GM11168 (cell line): ENCODE results near the gene TMEM240.
"Not testable (repeated sequence)": the region's sequence is repeated elsewhere in the genome, so short reads cannot be mapped to it uniquely, and the experiment has no call there.

Source experiments
- in situ Hi-C: fragments of 300-500 bp; cut with MboI; formaldehyde crosslinking; loops from one replicate; pipeline ENCODE4 v1.12.0; 2022; ENCODE audit warnings: low sequenced_read_pairs; ENCODE audit not compliant: unreplicated experiment

TMEM240 gene

DNA sequence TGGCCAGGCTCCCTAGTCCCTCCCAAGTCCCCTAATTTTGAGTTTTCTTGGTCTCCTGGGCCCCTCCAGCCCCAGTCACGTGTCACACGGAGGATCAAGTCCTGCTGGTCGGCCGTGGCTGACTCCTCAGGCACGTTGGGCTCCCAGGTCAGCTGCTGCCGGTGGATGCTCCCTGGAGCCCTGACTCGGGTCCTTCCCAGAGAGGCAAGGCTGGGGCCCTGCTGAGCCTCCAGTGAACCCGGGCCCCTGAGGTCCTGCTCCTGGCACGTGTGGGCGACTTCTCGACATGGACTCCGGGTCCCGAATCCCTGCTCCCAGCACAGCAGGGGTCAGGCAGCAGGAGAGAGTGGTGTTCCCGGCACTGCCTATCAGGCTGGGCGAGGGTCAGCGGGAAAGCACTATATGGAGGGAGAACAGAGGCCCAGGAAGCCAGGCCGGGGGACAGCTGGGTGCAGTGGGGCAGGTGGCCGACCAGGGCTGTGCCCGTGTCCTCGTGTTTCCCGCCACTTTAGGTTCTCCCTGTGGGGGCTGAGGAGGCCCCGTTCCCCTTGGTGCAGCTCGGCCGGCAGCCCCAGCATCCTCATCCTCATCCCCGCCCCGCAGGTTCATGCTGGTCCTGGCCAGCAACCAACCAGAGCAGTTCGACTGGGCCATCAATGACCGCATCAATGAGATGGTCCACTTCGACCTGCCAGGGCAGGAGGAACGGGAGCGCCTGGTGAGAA, 13.2 kb downstream of the TMEM240 start:
- in situ Hi-C loops, result no loop called here

DNA sequence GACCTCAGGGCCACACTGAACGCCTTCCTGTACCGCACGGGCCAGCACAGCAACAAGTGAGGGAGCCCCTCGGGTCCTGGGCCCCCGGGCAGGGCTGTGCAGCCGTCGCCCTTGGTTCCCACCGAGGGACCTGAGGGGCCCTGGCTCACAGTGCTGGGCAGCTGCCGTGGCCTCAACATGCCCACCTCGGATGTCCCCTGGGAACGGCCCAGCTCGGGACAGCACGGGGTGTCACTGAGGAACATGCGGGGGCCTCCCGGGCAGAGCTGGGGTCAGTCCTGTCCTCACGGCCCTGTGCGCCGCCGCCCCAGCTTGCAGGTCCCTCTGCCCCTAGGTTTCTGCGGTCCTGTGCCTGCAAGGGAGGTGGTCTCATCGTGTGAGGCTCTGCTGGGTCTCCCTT, 13.9 kb downstream of the TMEM240 start:
- in situ Hi-C loops, result not testable (repeated sequence)

DNA sequence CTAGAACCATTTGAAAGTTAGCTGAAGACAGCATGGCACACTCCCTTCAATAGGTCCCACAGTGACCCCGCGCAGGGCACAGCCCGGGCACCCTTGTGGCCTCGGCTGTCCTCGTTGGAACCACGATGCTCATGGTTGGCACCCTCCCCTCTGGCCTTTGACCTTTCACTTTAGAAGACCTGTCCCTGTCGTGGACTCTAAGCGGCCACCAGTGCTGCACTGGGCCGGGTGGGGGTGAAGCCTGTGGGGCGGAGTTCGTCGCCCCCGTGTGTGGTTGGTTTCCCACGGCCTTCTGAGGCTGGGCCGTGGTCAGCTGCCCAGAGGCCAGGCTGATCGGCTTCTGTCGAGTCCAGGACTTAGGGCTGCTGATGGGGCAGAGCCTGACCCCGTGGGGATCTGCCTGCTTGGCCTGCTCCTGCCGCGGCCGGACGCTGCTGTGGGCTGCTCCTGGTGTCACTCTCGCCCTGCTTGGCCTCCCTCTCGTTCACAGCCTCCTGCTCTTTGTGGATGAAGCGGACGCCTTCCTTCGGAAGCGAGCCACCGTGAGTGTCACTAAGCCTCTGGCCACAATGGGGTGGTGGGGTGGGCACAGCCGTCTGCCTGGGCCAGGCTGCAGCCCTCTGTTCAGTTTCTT, 15.6 kb downstream of the TMEM240 start:
- in situ Hi-C loops, result not testable (repeated sequence)

DNA sequence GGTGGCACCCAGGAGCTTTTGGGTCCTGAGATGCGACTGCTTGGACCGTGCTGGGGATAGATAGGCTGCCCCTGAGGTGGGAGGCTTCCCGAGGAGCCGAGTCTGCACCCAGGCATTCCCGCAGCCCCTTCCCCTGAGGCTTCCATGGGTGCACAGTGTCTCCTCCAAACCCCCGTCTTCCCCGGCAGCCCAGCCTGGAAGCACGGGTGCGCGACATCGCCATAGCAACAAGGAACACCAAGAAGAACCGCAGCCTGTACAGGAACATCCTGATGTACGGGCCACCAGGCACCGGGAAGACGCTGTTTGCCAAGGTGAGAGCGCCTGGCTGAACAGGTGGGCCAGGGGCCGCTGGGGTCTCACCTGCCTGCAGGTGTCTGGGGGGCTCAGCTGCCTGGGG, 16.8 kb downstream of the TMEM240 start:
- in situ Hi-C loops, result not testable (repeated sequence)

DNA sequence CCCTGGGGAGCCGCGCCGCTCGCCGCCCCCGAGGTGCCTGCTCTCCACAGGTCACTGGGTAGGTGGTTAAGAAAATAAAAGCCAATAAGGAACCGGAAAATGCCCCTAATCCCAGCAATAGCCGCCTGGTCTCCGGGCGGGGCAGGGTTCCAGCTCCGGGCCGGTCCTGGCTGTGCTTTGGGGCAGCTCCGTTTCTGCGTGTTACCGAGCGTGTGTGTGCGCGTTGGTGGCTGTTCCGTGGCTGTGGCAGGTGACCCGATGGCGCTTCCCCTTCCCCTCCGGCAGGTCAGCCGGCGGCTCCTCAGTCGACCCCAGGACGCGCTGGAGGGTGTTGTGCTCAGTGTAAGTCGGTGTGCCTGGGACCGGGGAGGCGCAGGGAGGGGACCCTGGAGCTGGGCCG, 17.2 kb downstream of the TMEM240 start:
- in situ Hi-C loops, result not testable (repeated sequence)

DNA sequence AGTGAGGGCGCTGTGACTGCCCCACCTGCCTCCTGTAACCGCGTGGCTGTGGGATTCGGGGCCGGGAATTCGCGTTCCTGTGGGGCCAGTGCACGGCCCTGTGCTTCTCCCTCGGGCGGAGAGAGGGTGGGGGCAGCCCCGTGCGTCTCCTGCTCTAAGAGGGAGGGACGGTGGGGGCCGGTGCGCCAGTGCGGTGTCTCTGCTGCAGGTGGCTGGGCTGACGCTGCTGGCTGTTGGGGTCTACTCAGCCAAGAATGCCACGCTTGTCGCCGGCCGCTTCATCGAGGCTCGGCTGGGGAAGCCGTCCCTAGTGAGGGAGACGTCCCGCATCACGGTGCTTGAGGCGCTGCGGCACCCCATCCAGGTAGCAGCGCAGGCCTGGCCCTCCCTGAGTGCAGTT, 17.9 kb downstream of the TMEM240 start:
- in situ Hi-C loops, result not testable (repeated sequence)

DNA sequence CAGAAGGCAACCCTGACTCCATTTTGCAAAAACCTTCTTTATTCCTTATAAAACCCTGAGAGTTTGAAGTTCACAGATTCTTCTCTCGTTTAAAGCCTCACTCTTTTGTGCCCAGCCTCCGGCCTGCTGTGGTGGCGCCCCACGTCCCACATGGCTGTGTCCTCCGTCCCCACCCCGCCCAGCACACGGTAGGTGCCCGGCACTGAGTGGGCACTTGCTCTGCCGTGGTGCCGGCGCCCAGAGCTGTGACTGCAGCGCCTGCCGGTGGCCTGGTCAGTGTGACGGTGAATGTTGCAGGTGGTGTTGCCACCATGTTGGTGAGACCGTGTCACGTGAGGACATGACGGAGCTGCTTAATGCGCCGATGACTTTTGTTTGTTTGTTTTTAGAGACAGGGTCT, 19.1 kb downstream of the TMEM240 start:
- in situ Hi-C loops, result no loop called here

DNA sequence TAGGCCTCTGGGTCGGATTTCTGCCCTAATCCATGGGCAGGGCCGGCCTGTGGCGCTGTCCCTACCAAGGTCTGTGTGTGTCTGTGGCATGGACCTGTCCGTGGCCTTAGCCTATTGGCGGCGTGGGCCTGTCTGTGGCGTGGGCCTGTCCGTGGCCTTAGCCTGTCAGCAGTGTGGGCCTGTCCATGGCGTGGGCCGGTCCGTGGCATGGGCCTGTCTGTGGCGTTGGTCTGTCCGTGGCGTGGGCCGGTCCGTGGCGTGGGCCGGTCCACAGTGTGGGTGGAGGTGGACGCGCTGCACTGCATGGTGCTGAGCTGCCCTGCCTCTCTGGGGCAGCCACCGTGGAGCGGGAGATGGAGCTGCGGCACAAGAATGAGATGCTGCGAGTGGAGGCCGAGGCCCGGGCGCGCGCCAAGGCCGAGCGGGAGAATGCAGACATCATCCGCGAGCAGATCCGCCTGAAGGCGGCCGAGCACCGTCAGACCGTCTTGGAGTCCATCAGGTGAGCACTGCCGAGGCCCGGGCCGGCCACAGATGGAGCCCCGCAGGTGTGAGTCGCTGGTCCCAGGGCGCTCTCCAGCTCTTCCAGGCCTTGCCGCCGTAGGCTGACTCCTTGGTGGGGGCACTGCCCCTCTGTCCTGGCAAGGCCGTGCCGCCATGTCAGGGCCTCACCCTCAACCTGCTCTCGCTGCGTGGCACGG, 20.5 kb downstream of the TMEM240 start:
- in situ Hi-C loops, result loop anchor here (5.0 kb wide), 1 partner anchor 43 kb away; no protein-coding TSS in a partner anchor

DNA sequence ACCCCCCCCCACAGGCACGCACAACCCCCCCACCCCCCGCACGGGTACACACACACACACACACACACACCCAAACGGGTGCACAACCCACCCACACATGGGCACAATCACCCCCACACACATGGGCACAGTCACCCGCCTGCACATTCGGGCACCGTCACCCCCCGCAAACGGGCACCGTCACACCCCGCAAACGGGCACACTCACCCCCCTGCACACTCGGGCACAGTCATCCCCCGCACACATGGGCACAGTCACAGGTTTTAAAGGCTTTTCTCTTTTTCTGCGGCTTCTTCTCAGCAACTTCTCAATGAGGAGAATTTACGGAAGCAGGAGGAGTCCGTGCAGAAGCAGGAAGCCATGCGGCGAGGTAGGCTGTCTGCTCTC, 21.8 kb downstream of the TMEM240 start:
- in situ Hi-C loops, result loop anchor here (5.0 kb wide), 1 partner anchor 41 kb away; no protein-coding TSS in a partner anchor

DNA sequence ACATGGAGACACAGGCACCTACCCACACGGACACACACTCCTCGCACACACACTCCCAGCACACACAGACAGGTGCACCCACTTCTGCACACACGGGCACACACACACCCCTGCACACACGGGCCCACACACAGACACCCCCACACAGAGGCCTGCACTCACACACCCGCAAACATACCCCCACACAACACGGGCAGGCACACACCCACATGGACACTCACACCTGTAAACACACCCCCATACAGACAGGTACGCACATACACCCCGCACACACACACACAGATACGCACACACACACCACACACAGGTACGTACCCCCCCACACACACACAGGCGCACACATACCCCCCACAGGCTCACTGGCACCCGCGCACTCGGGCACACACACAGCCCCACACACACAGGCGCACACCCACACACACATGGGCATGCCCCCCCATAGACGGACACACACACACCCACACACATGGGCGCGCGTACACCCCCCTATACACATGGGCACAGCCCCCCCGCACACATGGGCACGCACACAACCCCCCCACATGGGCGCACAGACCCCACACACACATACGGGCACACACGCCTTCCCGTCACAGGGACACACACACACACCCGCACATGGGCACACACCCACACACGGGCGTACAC, 22.3 kb downstream of the TMEM240 start:
- in situ Hi-C loops, result loop anchor here (5.0 kb wide), 1 partner anchor 41 kb away; no protein-coding TSS in a partner anchor

DNA sequence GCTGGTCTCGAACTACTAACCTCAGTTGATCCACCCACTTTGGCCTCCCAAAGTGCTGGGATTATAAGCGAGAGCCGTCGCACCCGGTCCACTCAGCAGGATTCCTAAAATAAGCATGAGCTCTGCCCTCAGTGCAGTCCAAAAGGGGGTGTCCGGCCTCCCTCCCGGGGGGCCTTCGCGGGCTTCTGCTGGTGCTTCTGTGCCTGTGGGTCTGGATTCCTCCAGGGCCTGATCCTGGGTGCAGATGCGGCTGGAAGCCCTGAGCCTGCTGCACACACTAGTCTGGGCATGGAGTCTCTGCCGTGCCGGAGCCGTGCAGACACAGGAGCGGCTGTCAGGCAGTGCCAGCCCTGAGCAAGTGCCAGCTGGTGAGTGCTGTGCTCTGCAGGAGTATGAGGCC, 23.5 kb downstream of the TMEM240 start:
- in situ Hi-C loops, result loop anchor here (5.0 kb wide), 1 partner anchor 40 kb away; no protein-coding TSS in a partner anchor

DNA sequence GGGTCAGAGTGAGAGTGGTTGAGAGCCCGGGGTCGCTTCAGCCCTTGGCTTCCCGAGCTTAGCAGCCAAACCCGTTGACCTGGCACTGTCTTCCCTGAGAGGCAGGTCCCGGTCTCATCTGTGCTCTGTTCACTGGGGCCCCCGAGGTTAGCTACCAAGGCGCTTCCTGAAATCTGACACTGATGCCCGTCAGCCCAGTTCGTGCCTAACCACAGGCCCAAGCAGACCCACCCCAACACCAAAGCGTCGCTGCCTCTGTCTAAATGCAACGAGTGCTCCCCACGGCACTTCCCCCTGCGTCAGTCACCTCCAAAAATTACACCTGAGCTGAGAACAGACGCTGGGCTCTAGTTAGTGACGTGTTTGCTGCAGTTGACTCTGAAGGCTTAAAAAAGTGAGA, 26.0 kb downstream of the TMEM240 start:
- in situ Hi-C loops, result not testable (repeated sequence)

DNA sequence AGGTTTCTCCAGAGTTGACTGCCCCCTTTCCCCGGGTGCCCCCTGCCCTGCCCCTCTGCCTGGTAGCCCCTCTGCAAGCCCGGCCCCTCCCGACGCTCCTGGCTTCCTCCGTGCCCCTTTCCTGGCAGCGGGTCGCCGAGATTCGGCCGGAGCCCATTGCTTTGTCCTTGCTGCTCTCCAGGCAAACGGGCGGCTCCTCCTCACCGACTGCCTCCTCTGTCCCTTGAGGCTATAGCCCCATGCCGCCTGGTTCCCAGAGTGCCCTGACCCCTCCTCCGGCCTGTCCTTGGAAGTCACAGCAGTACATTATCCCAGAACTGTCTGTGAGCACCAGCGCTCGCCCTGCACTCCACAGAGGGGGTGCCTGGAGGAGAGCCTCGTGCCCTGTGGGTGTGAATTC, 26.7 kb downstream of the TMEM240 start:
- in situ Hi-C loops, result not testable (repeated sequence)

DNA sequence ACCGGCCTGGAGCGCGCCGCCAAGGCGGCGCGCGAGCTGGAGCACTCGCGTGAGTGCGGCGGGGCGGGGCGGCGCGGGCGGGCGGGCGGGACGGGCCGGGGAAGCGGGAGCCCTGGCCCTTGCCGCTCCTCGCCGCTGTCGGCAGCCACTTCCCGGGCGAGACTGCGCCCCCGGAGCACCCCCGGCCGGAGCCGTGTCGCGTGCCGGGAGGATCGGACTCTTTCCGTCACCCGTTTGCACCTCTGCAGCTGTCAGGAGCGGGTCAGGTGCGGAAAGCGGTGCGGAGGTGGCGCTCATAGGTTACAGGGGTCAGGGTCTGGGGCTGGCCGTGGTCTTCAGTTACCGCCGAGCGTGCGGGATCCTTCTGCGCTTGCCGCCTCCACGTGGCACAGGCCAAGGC, 28.0 kb downstream of the TMEM240 start:
- in situ Hi-C loops, result not testable (repeated sequence)

DNA sequence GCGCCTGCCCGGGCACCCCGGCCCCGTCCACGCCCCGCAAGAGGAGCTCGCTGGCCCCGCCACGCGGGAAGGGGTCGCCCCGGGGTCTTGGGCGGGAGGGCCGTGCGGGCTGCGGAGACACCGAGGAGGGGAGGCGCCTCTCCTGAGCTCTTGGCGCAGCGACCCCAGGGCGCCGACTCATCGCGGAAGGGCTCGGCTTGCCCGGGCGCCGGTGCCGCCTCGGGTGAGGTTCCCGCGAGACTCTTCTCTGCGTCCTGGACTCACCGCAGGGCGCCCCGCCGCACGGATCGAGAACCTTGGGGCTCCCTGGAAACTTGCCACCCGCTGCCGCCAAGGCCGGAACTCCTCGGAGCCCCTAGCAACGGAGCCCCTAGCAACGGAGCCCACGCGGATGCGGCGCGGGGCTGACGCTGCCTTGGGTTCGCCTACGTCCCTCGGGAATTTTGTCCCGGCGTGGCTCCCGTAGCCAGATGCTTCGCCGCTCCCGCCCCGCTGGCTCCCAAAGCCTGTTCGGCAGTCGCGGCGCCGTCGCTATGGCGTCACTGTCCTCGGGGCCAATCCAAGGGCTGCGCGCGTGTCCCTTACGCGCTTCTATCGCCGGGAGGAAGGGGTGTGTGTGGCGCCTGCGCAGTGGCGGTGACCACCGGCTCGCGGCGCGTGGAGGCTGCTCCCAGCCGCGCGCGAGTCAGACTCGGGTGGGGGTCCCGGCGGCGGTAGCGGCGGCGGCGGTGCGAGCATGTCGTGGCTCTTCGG, 28.7 kb downstream of the TMEM240 start, which contains the start of gene ATAD3A:
Gene ATAD3A, plus strand, starts transcription at position 630 of the 753 bp plus-strand sequence. Its CDS starts 107 bp downstream, at position 737.
- in situ Hi-C loops, result no loop called here

DNA sequence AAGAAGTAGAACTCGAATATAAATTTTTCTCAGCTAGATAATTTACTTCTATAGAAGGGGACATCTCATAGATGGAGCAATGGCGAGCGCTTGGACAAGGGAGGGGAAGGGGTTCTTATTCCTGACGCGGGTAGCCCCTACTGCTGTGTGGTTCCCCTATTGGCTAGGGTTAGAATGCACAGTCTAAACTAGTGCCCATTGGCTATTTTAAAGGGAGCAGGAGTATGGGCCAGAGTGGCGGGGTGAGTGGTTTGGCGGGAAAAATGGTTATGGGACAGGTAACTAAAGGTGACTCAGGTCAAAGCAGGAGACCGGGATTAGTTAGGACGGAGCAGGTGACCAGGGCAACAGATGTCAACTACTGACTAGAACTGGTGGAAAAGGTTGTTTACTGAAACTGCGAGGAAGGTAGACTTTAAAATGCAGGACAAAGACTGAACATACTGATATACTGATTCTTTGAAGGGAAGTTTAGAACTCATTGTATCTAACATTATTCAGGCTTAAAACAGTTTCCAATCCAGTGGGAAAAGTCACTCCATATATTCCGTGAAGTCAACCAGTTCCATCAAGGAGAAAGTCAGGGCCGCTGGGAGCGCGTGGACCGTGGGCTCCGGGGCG, 29.4 kb downstream of the TMEM240 start:
- in situ Hi-C loops, result no loop called here

DNA sequence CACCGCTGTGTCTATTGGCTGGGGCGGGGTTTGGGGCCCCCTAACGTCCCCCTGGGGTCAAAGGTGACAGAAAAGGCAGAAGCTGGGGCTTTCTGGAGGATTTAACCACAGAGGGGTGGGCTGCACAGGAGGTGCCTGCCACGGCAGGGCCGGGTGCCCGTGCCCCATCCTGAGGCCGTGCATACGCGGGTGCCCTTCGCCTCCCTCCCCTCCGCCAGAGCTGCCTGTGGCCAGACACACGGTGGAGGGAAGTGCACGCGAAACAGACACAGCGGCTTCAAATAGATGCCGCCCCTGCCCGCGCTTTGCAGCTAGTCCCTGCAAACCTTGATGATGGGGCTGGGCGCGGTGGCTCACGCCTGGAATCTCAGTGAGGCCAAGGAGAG, 31.0 kb downstream of the TMEM240 start:
- in situ Hi-C loops, result not testable (repeated sequence)

DNA sequence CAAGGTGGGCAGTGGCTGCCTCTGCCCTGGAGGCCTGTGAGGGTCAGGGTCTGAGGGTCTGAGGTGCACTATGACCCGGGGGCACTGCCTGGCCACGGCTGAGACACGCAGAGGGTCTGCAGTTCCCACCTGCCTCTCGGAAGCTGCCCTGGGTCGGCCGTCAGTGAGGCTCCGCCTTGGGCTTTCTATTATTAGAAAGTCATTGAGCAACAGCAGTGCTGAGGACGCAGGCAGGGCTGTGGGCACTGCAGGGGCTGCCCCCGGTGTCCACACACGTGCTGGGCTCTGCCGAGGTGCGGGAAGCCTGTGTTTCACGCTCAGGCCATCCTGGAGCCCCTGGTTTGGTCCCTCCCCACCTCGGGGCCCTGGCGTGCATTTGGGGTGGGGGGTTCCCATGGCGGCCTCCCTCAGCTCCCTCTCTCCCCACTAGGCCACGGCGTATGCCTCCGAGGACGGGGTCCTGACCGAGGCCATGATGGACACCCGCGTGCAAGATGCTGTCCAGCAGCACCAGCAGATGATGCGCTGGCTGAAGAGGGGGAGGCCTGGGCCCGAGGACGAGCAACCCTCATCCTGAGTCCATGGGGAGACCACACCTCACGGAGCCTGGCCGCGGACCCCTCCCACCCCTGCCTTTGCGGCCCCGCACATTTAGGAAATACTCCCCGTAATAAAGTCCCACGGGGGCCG, 31.5 kb downstream of the TMEM240 start:
- in situ Hi-C loops, result not testable (repeated sequence)

DNA sequence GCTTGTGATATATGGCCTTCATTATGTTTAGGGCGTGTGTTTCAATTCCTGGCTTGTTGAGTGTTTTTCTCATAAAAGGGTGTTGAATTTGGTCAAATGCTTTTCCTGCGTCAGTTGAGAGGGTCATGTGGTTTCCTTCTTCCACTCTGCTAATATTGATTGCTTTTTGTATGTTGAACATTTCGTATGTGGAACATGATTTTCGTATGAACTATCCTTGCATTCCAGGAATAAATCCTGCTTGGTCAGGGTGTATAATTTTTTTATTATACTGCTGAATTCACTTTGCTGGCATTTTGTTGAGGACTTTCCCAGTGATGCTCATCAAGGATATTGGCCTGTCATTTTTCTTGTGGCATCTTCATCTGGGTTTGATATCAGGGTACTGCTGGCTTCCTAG, 33.1 kb downstream of the TMEM240 start:
- in situ Hi-C loops, result no loop called here
